SK-N-MC (cell line): Measurements from ENCODE around the gene SHISA6.

Source experiments
- EZH2 ChIP-seq: fragments of 200-600 bp; sonication (generic); IDR thresholded peaks from one replicate; pipeline ENCODE4 v1.6.1; 2017; ENCODE audit warnings: antibody characterized with exemption
- FOXP2 ChIP-seq: optimal IDR thresholded peaks from 2 replicates; pipeline ENCODE3; 2011; ENCODE audit warnings: mild to moderate bottlenecking, moderate library complexity; ENCODE audit not compliant: insufficient read depth; ENCODE audit errors: extremely low read length, control extremely low read depth
- POLR2AphosphoS5 ChIP-seq: IDR thresholded peaks from 2 replicates; pipeline ENCODE4 v1.6.1; 2012; ENCODE audit warnings: mild to moderate bottlenecking, low read depth, low read length, borderline replicate concordance

DNA sequence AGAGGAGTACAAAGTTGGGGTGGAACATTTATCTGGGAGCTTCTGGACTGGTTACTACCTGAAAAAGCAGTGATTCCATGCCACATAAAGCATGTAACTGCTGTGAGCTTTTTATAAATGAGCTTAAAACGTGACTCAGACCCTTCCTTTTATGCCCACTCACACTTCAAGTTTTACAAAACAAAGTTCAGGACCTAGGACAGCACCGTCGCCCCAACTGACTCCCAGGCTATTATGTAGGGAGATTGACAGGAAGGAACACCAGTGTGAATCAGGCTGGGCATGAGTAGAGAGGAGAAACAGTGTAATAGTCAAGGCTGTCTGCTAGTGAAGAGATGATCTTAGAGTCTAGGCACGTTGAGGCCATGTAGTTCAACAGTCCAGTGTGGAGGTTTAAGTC, 265.6 kb downstream of the SHISA6 start:
- no peak for TF ChIP-seq POLR2AphosphoS5
- no peak for TF ChIP-seq EZH2
- TF ChIP-seq FOXP2, result no peak
